Fibroblast of mammary gland (primary cell): ENCODE results near the gene JAZF1.

Experiments used
- DNase-seq: peaks from one replicate; pipeline ENCODE4 v3.0.0-alpha.2; 2010; ENCODE audit warnings: low read depth
- H3K4me3 ChIP-seq: 2 replicates; pipeline ENCODE4 v1.5.1; 2011; ENCODE audit warnings: low read depth, mild to moderate bottlenecking, low read length, moderate library complexity; ENCODE audit not compliant: control insufficient read depth
- CTCF ChIP-seq: conservative IDR thresholded peaks from 2 replicates; pipeline ENCODE4 v1.5.1; 2011; ENCODE audit warnings: low read depth, low read length, inconsistent platforms; ENCODE audit not compliant: control insufficient read depth, insufficient read depth

JAZF1 gene

GRCh38 chr7:27992755-27993493 lies 187.7 kb downstream of the JAZF1 start:
- DNase-seq = no peak
- TF ChIP-seq CTCF = no peak
- no peak overlapping the region for H3K4me3 ChIP-seq

GRCh38 chr7:27992097-27992496 lies 188.5 kb downstream of the JAZF1 start:
- no peak for TF ChIP-seq CTCF
- no peak overlapping the region for H3K4me3 ChIP-seq
- peak; percentile 38 for DNase-seq

- no peak for DNase-seq
- H3K4me3 ChIP-seq = no peak overlapping the region
- no peak for TF ChIP-seq CTCF
Observed at GRCh38 chr7:27991006-27991528, 189.5 kb downstream of the JAZF1 start.

GRCh38 chr7:27976531-27976930 lies 204.1 kb downstream of the JAZF1 start:
- no peak for TF ChIP-seq CTCF
- H3K4me3 ChIP-seq = no peak overlapping the region
- DNase-seq = no peak

- no peak overlapping the region for H3K4me3 ChIP-seq
- no peak for DNase-seq
- no peak for TF ChIP-seq CTCF
Observed at GRCh38 chr7:27973625-27974024, 207.0 kb downstream of the JAZF1 start.

GRCh38 chr7:27972276-27972675 lies 208.3 kb downstream of the JAZF1 start:
- no peak for TF ChIP-seq CTCF
- no peak overlapping the region for H3K4me3 ChIP-seq
- no peak for DNase-seq
